Effector memory CD8-positive, alpha-beta T cell (primary cell): Measurements from ENCODE around the gene SHBG.

Experiments
- ATAC-seq: fragments of 150-1000 bp; cut with Tn5 transposase; replicated peaks from 2 replicates; pipeline ENCODE4 v1.10.0; 2021; ENCODE audit warnings: mild to moderate bottlenecking, moderate library complexity
- DNase-seq, 3 experiments: peaks; one replicate each; pipeline ENCODE4 v3.0.0; 2021
- H3K27ac Mint-ChIP-seq, 2 donors: one replicate each; pipeline ENCODE4 v1.8.0; 2022; ENCODE audit warnings: mild to moderate bottlenecking in 2 of 2, mixed read lengths in 2 of 2, moderate library complexity in 2 of 2
- H3K27me3 Mint-ChIP-seq, 2 donors: one replicate each; pipeline ENCODE4 v1.8.0; 2022; ENCODE audit warnings: mixed read lengths in 2 of 2
- H3K36me3 Mint-ChIP-seq: one replicate; pipeline ENCODE4 v1.8.0; 2022; ENCODE audit warnings: mild to moderate bottlenecking, moderate library complexity, mixed read lengths; ENCODE audit not compliant: insufficient read depth
- H3K4me1 Mint-ChIP-seq, 2 donors: one replicate each; pipeline ENCODE4 v1.8.0; 2022; ENCODE audit warnings: low read depth in 2 of 2, mixed read lengths in 2 of 2
- H3K4me3 Mint-ChIP-seq, 2 donors: one replicate each; pipeline ENCODE4 v1.8.0; 2022; ENCODE audit warnings: mild to moderate bottlenecking in 2 of 2, mixed read lengths in 2 of 2, moderate library complexity in 2 of 2
- H3K9me3 Mint-ChIP-seq, 2 donors: one replicate each; pipeline ENCODE4 v1.8.0; 2022; ENCODE audit warnings: mixed read lengths in 2 of 2

SHBG gene

DNA sequence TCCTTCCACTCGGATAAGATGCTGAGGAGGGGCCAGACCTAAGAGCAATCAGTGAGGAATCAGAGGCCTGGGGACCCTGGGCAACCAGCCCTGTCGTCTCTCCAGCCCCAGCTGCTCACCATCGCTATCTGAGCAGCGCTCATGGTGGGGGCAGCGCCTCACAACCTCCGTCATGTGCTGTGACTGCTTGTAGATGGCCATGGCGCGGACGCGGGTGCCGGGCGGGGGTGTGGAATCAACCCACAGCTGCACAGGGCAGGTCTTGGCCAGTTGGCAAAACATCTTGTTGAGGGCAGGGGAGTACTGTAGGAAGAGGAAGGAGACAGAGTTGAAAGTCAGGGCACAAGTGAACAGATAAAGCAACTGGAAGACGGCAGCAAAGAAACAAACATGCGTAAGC is 45.0 kb downstream of the SHBG start:
- Mint-ChIP-seq H3K9me3 (peaks cover 0 to 6% of the 10 kb centered on the region in 2 donors), H3K36me3 (peaks cover 71% of the 10 kb centered on the region), H3K4me3 (no peak overlapping the region), H3K27ac (no peak overlapping the region), H3K27me3 (no peaks in the 10 kb centered on the region), H3K4me1 (peaks cover 11 to 12% of the 10 kb centered on the region in 2 donors)
- DNase-seq (no peak), ATAC-seq (no peak)

DNA sequence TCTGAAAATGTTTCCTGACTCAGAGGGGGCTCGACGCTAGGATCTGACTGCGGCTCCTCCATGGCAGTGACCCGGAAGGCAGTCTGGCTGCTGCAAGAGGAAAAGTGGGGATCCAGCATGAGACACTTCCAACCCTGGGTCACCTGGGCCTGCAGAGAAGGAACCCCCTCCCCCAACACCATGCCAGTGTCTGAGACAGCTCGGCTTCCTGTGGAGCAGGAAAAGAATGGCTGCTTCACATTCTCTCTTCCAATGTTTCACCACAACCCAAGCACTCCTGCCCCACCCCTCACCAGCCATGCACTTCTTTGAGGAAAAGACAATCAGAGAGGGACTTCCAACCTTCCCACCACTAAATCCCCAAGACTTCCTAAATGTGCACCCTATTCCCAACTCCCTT is 46.6 kb downstream of the SHBG start:
- Mint-ChIP-seq H3K36me3 (peaks cover 58% of the 10 kb centered on the region), H3K27me3 (no peaks in the 10 kb centered on the region), H3K4me3 (no peak overlapping the region), H3K4me1 (peaks cover 11 to 13% of the 10 kb centered on the region in 2 donors), H3K9me3 (peaks cover 0 to 6% of the 10 kb centered on the region in 2 donors), H3K27ac (peak overlapping the region in 1 of 2 donors; percentile 23)
- ATAC-seq = no peak
- no peak for DNase-seq

DNA sequence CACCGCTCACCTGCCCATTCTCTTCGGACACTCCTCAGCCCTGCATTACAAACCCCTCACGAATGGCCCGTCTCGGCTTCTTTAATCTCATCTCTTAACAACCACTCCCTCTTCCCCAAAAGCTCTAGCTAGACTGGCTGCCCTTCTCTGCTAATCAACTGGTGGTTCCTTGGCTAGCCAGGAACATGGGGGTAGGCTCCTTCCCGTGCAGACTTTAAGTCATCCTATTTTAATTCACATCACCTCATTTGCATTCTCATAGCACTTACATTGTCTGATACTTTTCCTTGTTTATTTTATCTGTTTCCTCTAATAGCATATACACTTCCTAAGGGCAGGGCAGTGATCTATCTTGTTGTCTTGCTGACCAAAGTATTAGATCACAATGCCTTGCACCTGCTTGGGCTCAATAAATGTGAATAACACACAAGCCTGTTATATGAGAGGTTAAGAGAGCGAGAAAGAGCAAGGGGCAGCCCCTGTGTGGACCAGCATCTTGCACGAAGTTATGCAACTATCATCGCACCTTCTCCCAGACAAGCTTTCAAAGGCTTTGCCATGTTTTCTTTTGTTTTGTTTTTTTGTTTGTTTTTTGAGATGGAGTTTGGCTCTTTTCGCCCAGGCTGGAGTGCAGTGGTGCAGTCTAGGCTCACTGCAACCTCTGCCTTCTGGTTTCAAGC is 47.6 kb downstream of the SHBG start:
- DNase-seq (no peak), ATAC-seq (no peak)
- peak overlapping the region; percentile 3 to 23 for H3K27ac Mint-ChIP-seq
- H3K4me3 Mint-ChIP-seq = no peak overlapping the region
- peaks cover 0 to 6% of the 10 kb centered on the region in 2 donors for H3K9me3 Mint-ChIP-seq
- no peaks in the 10 kb centered on the region for H3K27me3 Mint-ChIP-seq
- peaks cover 11 to 13% of the 10 kb centered on the region in 2 donors for H3K4me1 Mint-ChIP-seq
- peaks cover 53% of the 10 kb centered on the region for H3K36me3 Mint-ChIP-seq
